Uterus (tissue), 2 donors: ENCODE measurements around the gene TEKT4.
"Not testable (repeated sequence)": the region's sequence is repeated elsewhere in the genome, so short reads cannot be mapped to it uniquely, and the experiment has no call there.

Experiments used
- CTCF ChIP-seq, 4 experiments: fragments of 200-600 bp in 2 of 4; fragments of 450-650 bp in 2 of 4; sonication (generic) in 2 of 4; IDR thresholded peaks; one replicate each; pipeline ENCODE4 v1.5.1; 2016 to 2019; ENCODE audit warnings: antibody characterized with exemption in 4 of 4, mild to moderate bottlenecking in 2 of 4, moderate library complexity in 1 of 4
- POLR2A ChIP-seq, 2 donors: fragments of 450-650 bp; IDR thresholded peaks; one replicate each; pipeline ENCODE4 v1.6.1; 2016; ENCODE audit warnings: antibody characterized with exemption in 2 of 2, mild to moderate bottlenecking in 1 of 2, moderate library complexity in 1 of 2

GRCh38 chr2:94906976-94907375, 35.7 kb downstream of the TEKT4 start:
- TF ChIP-seq CTCF, POLR2A (IDR thresholded peaks at IDR 0.05): not testable (repeated sequence)
